Right lobe of liver (tissue), 6 donors: ENCODE measurements around the gene POLR2C. TPM values are rescaled to one million over a fixed set of nuclear protein-coding genes. Genes with fewer than 3 reads are reported as not detected.
"Not testable (repeated sequence)": the region's sequence is repeated elsewhere in the genome, so short reads cannot be mapped to it uniquely, and the experiment has no call there.

ENCODE experiments used
- ATAC-seq, 4 donors: fragments of 200-7000 bp; cut with Tn5 transposase; one replicate each; pipeline ENCODE4 v1.9.1; 2020; ENCODE audit warnings: mild to moderate bottlenecking in 4 of 4, moderate library complexity in 4 of 4
- DNase-seq, 3 donors: peaks; one replicate each; pipeline ENCODE4 v3.0.0-alpha.2; 2020
- H3K27ac ChIP-seq, 3 donors: fragments of 200-600 bp; one replicate each; pipeline ENCODE4 v1.8.0; 2022
- H3K27me3 ChIP-seq, 2 donors: fragments of 200-600 bp; one replicate each; pipeline ENCODE4 v1.8.0; 2022
- H3K36me3 ChIP-seq, 4 donors: fragments of 200-600 bp; sonication (generic) in 1 of 4; one replicate each; pipeline versions ENCODE4 v1.5.1 to v1.8.0; 2017 to 2022; ENCODE audit warnings: control low read depth in 1 of 4
- H3K4me1 ChIP-seq, 4 donors: fragments of 200-600 bp; sonication (generic) in 1 of 4; one replicate each; pipeline versions ENCODE4 v1.5.1 to v1.8.0; 2017 to 2022; ENCODE audit warnings: control low read depth in 1 of 4
- H3K4me3 ChIP-seq, 3 donors: fragments of 200-600 bp; one replicate each; pipeline ENCODE4 v1.8.0; 2022
- H3K9me3 ChIP-seq, 4 donors: fragments of 200-600 bp; sonication (generic) in 1 of 4; one replicate each; pipeline versions ENCODE4 v1.5.1 to v1.8.0; 2017 to 2022; ENCODE audit warnings: control low read depth in 1 of 4
- CTCF ChIP-seq, 4 donors: fragments of 200-600 bp in 3 of 4; fragments of 450-650 bp in 1 of 4; IDR thresholded peaks; one replicate each; pipeline versions ENCODE4 v1.5.1 to v1.8.0; 2016 to 2022; ENCODE audit warnings: antibody characterized with exemption in 4 of 4, mild to moderate bottlenecking in 2 of 4
- POLR2A ChIP-seq: fragments of 450-650 bp; IDR thresholded peaks from one replicate; pipeline ENCODE4 v1.6.1; 2017; ENCODE audit warnings: antibody characterized with exemption, mild to moderate bottlenecking
- WGBS: methylation state at CpG from one replicate; pipeline ENCODE4 v1.1.6; 2018; ENCODE audit warnings: low coverage, low lambda C conversion rate; ENCODE audit not compliant: insufficient coverage; ENCODE audit errors: missing lambda C conversion rate; 5-methylcytosine and 5-hydroxymethylcytosine counted together
- intact Hi-C, 2 donors: fragments of 100-400 bp; cut with DNase I; formaldehyde crosslinking; loops; one replicate each; pipeline versions ENCODE4 v1.11.2 to v1.14.1; 2022
- total RNA-seq, 6 experiments: library from RNA; depleted of rRNA in 2 of 6; stranded (reverse); fragments of >200 nt in 2 of 6; fragmentation: NEBNext Ultra II Directional in 3 of 6; extraction: Animal tissue kit (Norgen Biotek cat#: 25700) in 3 of 6; gene quantifications; one replicate each; pipeline versions ENCODE4 v1.1.0 to v1.2.4, GENCODE V29; 2016 to 2023
- donor health status: DM: no; HTN: yes; CAD: no.
- donor health status: DM: no; HTN: no; CAD: no.
- donor health status: DM: no; HTN: no; CAD: no.
- donor health status: DM: no; HTN: yes; CAD: no.
- donor health status: DM: no; HTN: yes; CAD: no.

The POLR2C gene
- total RNA-seq, 6 experiments from 2014 or later, result 27.7 to 70.2 (median 35.4) TPM

GRCh38 chr16:57434003-57434402 lies 28.5 kb upstream of the POLR2C start:
- Histone ChIP-seq H3K36me3 (peaks cover 3 to 92% (median 52%) of the 10 kb centered on the region in 4 donors), H3K9me3 (no peaks in the 10 kb centered on the region), H3K27me3 (no peaks in the 10 kb centered on the region), H3K4me1 (peaks cover 0 to 9% (median 0%) of the 10 kb centered on the region in 4 donors), H3K4me3 (no peak overlapping the region), H3K27ac (no peak overlapping the region)
- WGBS, result no CpG with 5 or more reads among the region's 2 CpGs
- DNase-seq (no peak), ATAC-seq (no peak)
- intact Hi-C loops, result no loop called here
- TF ChIP-seq CTCF (IDR thresholded peaks at IDR 0.05), result no peak
- TF ChIP-seq POLR2A, result no peak

GRCh38 chr16:57435838-57436237 lies 26.6 kb upstream of the POLR2C start:
- TF ChIP-seq POLR2A (no peak), CTCF (IDR thresholded peaks at IDR 0.05) (no peak)
- ATAC-seq (no peak), DNase-seq (no peak)
- H3K36me3 ChIP-seq, result peaks cover 0 to 88% (median 42%) of the 10 kb centered on the region in 4 donors
- no CpG with 5 or more reads among the region's 1 CpG for WGBS
- H3K9me3 ChIP-seq, result no peaks in the 10 kb centered on the region
- H3K27me3 ChIP-seq, result no peaks in the 10 kb centered on the region
- H3K4me1 ChIP-seq, result peaks cover 0 to 9% (median 0%) of the 10 kb centered on the region in 4 donors
- intact Hi-C loops, result no loop called here
- no peak overlapping the region for H3K4me3 ChIP-seq
- no peak overlapping the region for H3K27ac ChIP-seq

GRCh38 chr16:57439947-57440346 lies 22.5 kb upstream of the POLR2C start:
- WGBS, result 98% methylated on average over 6 of the region's 8 CpGs
- ATAC-seq, H3K27me3 ChIP-seq, H3K4me1 ChIP-seq, intact Hi-C loops, DNase-seq, H3K27ac ChIP-seq, H3K4me3 ChIP-seq, H3K9me3 ChIP-seq: not testable (repeated sequence)
- H3K36me3 ChIP-seq, result peaks cover 0 to 47% (median 13%) of the 10 kb centered on the region in 4 donors

- H3K27me3 ChIP-seq, H3K4me1 ChIP-seq, DNase-seq, H3K4me3 ChIP-seq, H3K27ac ChIP-seq, H3K9me3 ChIP-seq, intact Hi-C loops, ATAC-seq: not testable (repeated sequence)
- peaks cover 0 to 41% (median 11%) of the 10 kb centered on the region in 4 donors for H3K36me3 ChIP-seq
- WGBS, result 96% methylated on average over 4 of the region's 8 CpGs
Observed at GRCh38 chr16:57440551-57440950, 21.9 kb upstream of the POLR2C start.

- H3K36me3 ChIP-seq, result peaks cover 0 to 5% (median 2%) of the 10 kb centered on the region in 4 donors
- no peaks in the 10 kb centered on the region for H3K9me3 ChIP-seq
- ATAC-seq, result no peak
- WGBS, result 86% methylated on average over 3 of the region's 3 CpGs
- no peak overlapping the region for H3K27ac ChIP-seq
- intact Hi-C loops, result no loop called here
- no peak for DNase-seq
- H3K4me1 ChIP-seq, result peaks cover 0 to 24% (median 9%) of the 10 kb centered on the region in 4 donors
- H3K27me3 ChIP-seq, result no peaks in the 10 kb centered on the region
- H3K4me3 ChIP-seq, result no peak overlapping the region
- TF ChIP-seq CTCF (IDR thresholded peaks at IDR 0.05), result no peak
Observed at GRCh38 chr16:57444711-57445110, 17.8 kb upstream of the POLR2C start.

- Histone ChIP-seq H3K9me3 (no peaks in the 10 kb centered on the region), H3K27ac (no peak overlapping the region), H3K4me1 (peaks cover 0 to 24% (median 9%) of the 10 kb centered on the region in 4 donors), H3K4me3 (no peak overlapping the region), H3K27me3 (no peaks in the 10 kb centered on the region), H3K36me3 (peaks cover 0 to 1% (median 0%) of the 10 kb centered on the region in 4 donors)
- 100% methylated on average over 2 of the region's 2 CpGs for WGBS
- intact Hi-C loops, result no loop called here
- TF ChIP-seq CTCF (IDR thresholded peaks at IDR 0.05) (no peak), POLR2A (no peak)
- no peak for DNase-seq
- ATAC-seq, result no peak
Observed at GRCh38 chr16:57445510-57445909, 17.0 kb upstream of the POLR2C start.
